Activated CD8-positive, alpha-beta T cell treated with anti-CD3 and anti-CD28 coated beads for 36 hours (primary cell): ENCODE measurements around the gene MRGPRX2. TPM values are rescaled to one million over a fixed set of nuclear protein-coding genes. Genes with fewer than 3 reads are reported as not detected.

ENCODE experiments used
- ATAC-seq: fragments of 200-7000 bp; cut with Tn5 transposase; one replicate; pipeline ENCODE4 v1.10.0; 2021; ENCODE audit warnings: mild to moderate bottlenecking, moderate library complexity
- CTCF ChIA-PET: fragments of 350-600 bp; sonication (Branson Sonifier 250); formaldehyde crosslinking; loops from one replicate; lab custom pipeline; 2021; ENCODE audit warnings: antibody characterized with exemption; lab: Charles Lee
- POLR2A ChIA-PET: fragments of 350-600 bp; sonication (Branson Sonifier 250); formaldehyde crosslinking; loops from one replicate; lab custom pipeline; 2021; ENCODE audit warnings: antibody characterized with exemption; lab: Charles Lee
- DNase-seq: peaks from one replicate; pipeline ENCODE4 v3.0.0-alpha.2; 2020
- H3K27ac Mint-ChIP-seq: one replicate; pipeline ENCODE4 v1.8.0; 2021; ENCODE audit warnings: mild to moderate bottlenecking, mixed read lengths
- H3K27me3 Mint-ChIP-seq: one replicate; pipeline ENCODE4 v1.8.0; 2021; ENCODE audit warnings: mixed read lengths
- H3K36me3 Mint-ChIP-seq: one replicate; pipeline ENCODE4 v1.8.0; 2021; ENCODE audit warnings: low read depth, mixed read lengths
- H3K4me1 Mint-ChIP-seq: one replicate; pipeline ENCODE4 v1.8.0; 2021; ENCODE audit warnings: low read depth, mixed read lengths
- H3K4me3 Mint-ChIP-seq: one replicate; pipeline ENCODE4 v1.8.0; 2021; ENCODE audit warnings: mild to moderate bottlenecking, moderate library complexity, mixed read lengths
- H3K9me3 Mint-ChIP-seq: one replicate; pipeline ENCODE4 v1.8.0; 2021; ENCODE audit warnings: mixed read lengths
- intact Hi-C: fragments of 100-400 bp; cut with micrococcal nuclease; formaldehyde crosslinking; loops from one replicate; pipeline ENCODE4 v1.10.0; 2022
- total RNA-seq, 2 experiments: library from RNA; stranded (reverse); gene quantifications; one replicate each; pipeline ENCODE4 v1.2.3, GENCODE V29; 2021
- TF ChIP-seq, protein P1 (sequence below): fragments of 200-600 bp; IDR thresholded peaks from one replicate; pipeline ENCODE4 v1.8.0; 2022; ENCODE audit warnings: antibody characterized with exemption, mild to moderate bottlenecking

MRGPRX2 gene
- not detected for total RNA-seq

GRCh38 chr11:19060629-19061028 is at the start of gene MRGPRX2:
TSS of gene MRGPRX2 (minus strand) at chr11:19060717. CDS start at chr11:19056402, 4,315 bp downstream.
- DNase-seq (peak; percentile 22), ATAC-seq (peak; percentile 87)
- TF ChIP-seq, protein P1, sequence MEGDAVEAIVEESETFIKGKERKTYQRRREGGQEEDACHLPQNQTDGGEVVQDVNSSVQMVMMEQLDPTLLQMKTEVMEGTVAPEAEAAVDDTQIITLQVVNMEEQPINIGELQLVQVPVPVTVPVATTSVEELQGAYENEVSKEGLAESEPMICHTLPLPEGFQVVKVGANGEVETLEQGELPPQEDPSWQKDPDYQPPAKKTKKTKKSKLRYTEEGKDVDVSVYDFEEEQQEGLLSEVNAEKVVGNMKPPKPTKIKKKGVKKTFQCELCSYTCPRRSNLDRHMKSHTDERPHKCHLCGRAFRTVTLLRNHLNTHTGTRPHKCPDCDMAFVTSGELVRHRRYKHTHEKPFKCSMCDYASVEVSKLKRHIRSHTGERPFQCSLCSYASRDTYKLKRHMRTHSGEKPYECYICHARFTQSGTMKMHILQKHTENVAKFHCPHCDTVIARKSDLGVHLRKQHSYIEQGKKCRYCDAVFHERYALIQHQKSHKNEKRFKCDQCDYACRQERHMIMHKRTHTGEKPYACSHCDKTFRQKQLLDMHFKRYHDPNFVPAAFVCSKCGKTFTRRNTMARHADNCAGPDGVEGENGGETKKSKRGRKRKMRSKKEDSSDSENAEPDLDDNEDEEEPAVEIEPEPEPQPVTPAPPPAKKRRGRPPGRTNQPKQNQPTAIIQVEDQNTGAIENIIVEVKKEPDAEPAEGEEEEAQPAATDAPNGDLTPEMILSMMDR = no peak
- ChIA-PET CTCF (interaction anchor here (1.0 to 6.7 kb wide), 3 partner anchors 10 to 16 kb away, joined by 3 to 44 read pairs (median 3); no protein-coding TSS in a partner anchor), POLR2A (interaction anchor here (0.6 kb wide), 1 partner anchor 180 kb away, joined by 3 read pairs; no protein-coding TSS in a partner anchor)
- Mint-ChIP-seq H3K27ac (no peak within 1 kb of the TSS), H3K9me3 (no peaks in the 10 kb centered on the region), H3K36me3 (no peaks in the 10 kb centered on the region), H3K4me3 (no peak within 1 kb of the TSS), H3K4me1 (peaks cover 19% of the 10 kb centered on the region), H3K27me3 (peaks cover 17% of the 10 kb centered on the region)
- intact Hi-C loops = no loop called here

DNA sequence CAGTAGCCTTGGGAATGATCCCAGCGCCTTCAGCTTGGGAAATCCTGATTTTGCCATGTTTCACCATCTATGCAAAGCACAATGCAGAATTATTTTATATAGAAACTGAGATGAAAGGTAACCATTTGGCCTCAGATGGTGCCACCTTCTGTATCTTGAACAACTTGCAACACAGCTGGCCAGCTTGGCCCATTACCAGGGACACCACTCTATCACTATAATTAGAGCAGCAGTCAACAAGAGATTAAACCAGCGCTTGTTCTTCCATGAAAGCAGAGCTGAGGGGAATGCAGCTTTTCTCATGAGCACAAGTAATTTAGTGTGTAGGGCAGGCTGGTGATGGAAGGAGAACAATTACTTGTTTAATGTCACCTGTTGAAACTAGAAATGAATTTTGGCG is 49.8 kb upstream of the MRGPRX2 start:
- peaks cover 6% of the 10 kb centered on the region for H3K27me3 Mint-ChIP-seq
- ChIA-PET POLR2A (interaction anchor here (1.0 kb wide), 1 partner anchor 132 kb away, joined by 3 read pairs; no protein-coding TSS in a partner anchor), CTCF (interaction anchor here (1.3 to 1.9 kb wide), 4 partner anchors 10 to 39 kb away, joined by 3 to 9 read pairs (median 4); no protein-coding TSS in a partner anchor)
- intact Hi-C loops = no loop called here
- ATAC-seq (no peak), DNase-seq (no peak)
- no peak overlapping the region for H3K27ac Mint-ChIP-seq
- H3K4me3 Mint-ChIP-seq = no peak overlapping the region
- H3K4me1 Mint-ChIP-seq = peaks cover 5% of the 10 kb centered on the region
- H3K36me3 Mint-ChIP-seq = no peaks in the 10 kb centered on the region
- TF ChIP-seq, protein P1 = no peak
- H3K9me3 Mint-ChIP-seq = no peaks in the 10 kb centered on the region

GRCh38 chr11:19107125-19107524 is 46.6 kb upstream of the MRGPRX2 start:
- POLR2A ChIA-PET = no interaction called here
- Mint-ChIP-seq H3K36me3 (no peaks in the 10 kb centered on the region), H3K4me3 (no peak overlapping the region), H3K9me3 (no peaks in the 10 kb centered on the region), H3K27ac (no peak overlapping the region), H3K27me3 (peaks cover 10% of the 10 kb centered on the region), H3K4me1 (peaks cover 5% of the 10 kb centered on the region)
- TF ChIP-seq, protein P1 = no peak
- intact Hi-C loops = no loop called here
- DNase-seq (no peak), ATAC-seq (no peak)
- CTCF ChIA-PET = interaction anchor here (1.1 kb wide), 1 partner anchor 30 kb away, joined by 4 read pairs; no protein-coding TSS in a partner anchor

- Mint-ChIP-seq H3K4me1 (peaks cover 5% of the 10 kb centered on the region), H3K4me3 (no peak overlapping the region), H3K36me3 (no peaks in the 10 kb centered on the region), H3K9me3 (peaks cover 3% of the 10 kb centered on the region), H3K27me3 (peaks cover 15% of the 10 kb centered on the region), H3K27ac (no peak overlapping the region)
- ChIA-PET POLR2A (no interaction called here), CTCF (interaction anchor here (1.2 to 1.8 kb wide), 2 partner anchors 27 to 28 kb away, joined by 4 to 7 read pairs; no protein-coding TSS in a partner anchor)
- TF ChIP-seq, protein P1 = no peak
- DNase-seq (no peak), ATAC-seq (no peak)
- intact Hi-C loops = no loop called here
These were observed 44.5 kb upstream of the MRGPRX2 start for GRCh38 chr11:19105011-19105410.

- intact Hi-C loops = no loop called here
- no peak overlapping the region for H3K4me3 Mint-ChIP-seq
- H3K27me3 Mint-ChIP-seq = peaks cover 22% of the 10 kb centered on the region
- no peaks in the 10 kb centered on the region for H3K36me3 Mint-ChIP-seq
- POLR2A ChIA-PET = no interaction called here
- no peaks in the 10 kb centered on the region for H3K4me1 Mint-ChIP-seq
- CTCF ChIA-PET = interaction anchor here (1.1 kb wide), 1 partner anchor 26 kb away, joined by 5 read pairs; no protein-coding TSS in a partner anchor
- DNase-seq (no peak), ATAC-seq (no peak)
- peaks cover 3% of the 10 kb centered on the region for H3K9me3 Mint-ChIP-seq
- TF ChIP-seq, protein P1 = no peak
- H3K27ac Mint-ChIP-seq = no peak overlapping the region
These were observed 42.0 kb upstream of the MRGPRX2 start for GRCh38 chr11:19102521-19102900.
